ENCODE data around the gene FKBP15. TPM values are rescaled to one million over a fixed set of nuclear protein-coding genes. Genes with fewer than 3 reads are reported as not detected.

Gene FKBP15
- total and polyA plus RNA-seq, 2 of the 13 experiments (the other 11 are each of a cell fraction or from before 2014, with no cell fraction given): 12.3 to 18.6 TPM

DNA sequence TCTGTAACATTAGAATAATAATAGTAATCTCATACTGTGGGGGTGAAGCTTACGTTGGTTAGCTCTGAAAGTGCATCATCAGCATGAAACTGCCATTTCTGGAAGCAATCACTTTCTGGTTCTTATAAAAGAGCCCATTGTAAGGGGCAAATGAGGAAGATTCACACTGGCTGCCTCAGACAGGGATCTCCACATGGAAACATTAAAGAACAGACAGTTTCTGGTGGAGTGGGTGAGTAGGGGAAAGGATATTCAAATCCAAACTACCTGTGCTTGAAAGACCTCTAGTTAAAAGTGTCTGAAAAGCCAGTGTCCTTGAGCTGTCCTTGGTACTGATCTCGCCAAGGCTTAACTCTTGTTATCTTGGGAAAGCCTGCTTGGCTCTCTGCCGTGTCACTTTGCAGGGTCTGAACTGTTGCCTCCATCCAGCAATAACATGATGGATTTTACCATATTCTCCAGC is 89.4 kb downstream of the FKBP15 start (continued):
- TF ChIP-seq BCL6 (CRISPR knock-in tag; IDR thresholded peaks at IDR 0.05): no peak
- no peak for TF ChIP-seq XRCC5 (optimal IDR thresholded peaks at IDR 0.05; ENCODE audit: low read length)
- TF ChIP-seq ZNF484 (CRISPR knock-in tag; IDR thresholded peaks at IDR 0.05; ENCODE audit: borderline replicate concordance, low read depth): no peak
- no peak for TF ChIP-seq LBX2 (CRISPR knock-in tag; IDR thresholded peaks at IDR 0.05; ENCODE audit: borderline replicate concordance)
- TF ChIP-seq HOXA3 (CRISPR knock-in tag; IDR thresholded peaks at IDR 0.05): no peak
- TF ChIP-seq MAFK (conservative IDR thresholded peaks at IDR 0.05 in 1 of 2, IDR thresholded peaks at IDR 0.05 in 1 of 2; ENCODE audit: low read length in 2 of 2): peak; percentile 78 to 80
- TF ChIP-seq ATRX (CRISPR knock-in tag; IDR thresholded peaks at IDR 0.05; ENCODE audit: borderline replicate concordance): no peak
- TF ChIP-seq RARA (CRISPR knock-in tag; IDR thresholded peaks at IDR 0.05): peak; percentile 27; the same call in 1 of the 2 replicates
- TF ChIP-seq, protein P1, sequence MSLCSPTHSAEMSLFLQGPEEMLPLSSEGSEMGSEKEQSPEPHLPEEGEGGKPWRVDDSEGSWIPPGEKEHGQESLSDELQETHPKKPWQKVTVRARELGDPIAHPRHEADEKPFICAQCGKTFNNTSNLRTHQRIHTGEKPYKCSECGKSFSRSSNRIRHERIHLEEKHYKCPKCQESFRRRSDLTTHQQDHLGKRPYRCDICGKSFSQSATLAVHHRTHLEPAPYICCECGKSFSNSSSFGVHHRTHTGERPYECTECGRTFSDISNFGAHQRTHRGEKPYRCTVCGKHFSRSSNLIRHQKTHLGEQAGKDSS (CRISPR knock-in tag; IDR thresholded peaks at IDR 0.05; ENCODE audit: borderline replicate concordance, low read depth): no peak
- TF ChIP-seq NFKB2 (CRISPR knock-in tag; IDR thresholded peaks at IDR 0.05; ENCODE audit: borderline replicate concordance): no peak
- no peak for TF ChIP-seq NR2F2 (IDR thresholded peaks at IDR 0.05; ENCODE audit: borderline replicate concordance, low read depth)
- TF ChIP-seq ZNF138 (CRISPR knock-in tag; IDR thresholded peaks at IDR 0.05; ENCODE audit: low read depth): no peak
- TF ChIP-seq SIN3A (IDR thresholded peaks at IDR 0.05; ENCODE audit: borderline replicate concordance, low read depth, low read length): no peak
- no peak for TF ChIP-seq ZNF75D (CRISPR knock-in tag; IDR thresholded peaks at IDR 0.05; ENCODE audit: borderline replicate concordance)
- no peak for TF ChIP-seq ZNF274 (CRISPR knock-in tag; IDR thresholded peaks at IDR 0.05)
- no peak for TF ChIP-seq NCOA1 (CRISPR knock-in tag; IDR thresholded peaks at IDR 0.05)
- no peak for TF ChIP-seq ZNF230 (CRISPR knock-in tag; IDR thresholded peaks at IDR 0.05)
- no peak for TF ChIP-seq E2F5 (CRISPR knock-in tag; conservative IDR thresholded peaks at IDR 0.05)
- TF ChIP-seq CCDC6 (CRISPR knock-in tag; IDR thresholded peaks at IDR 0.05): no peak
- no peak for TF ChIP-seq ZNF563 (CRISPR knock-in tag; IDR thresholded peaks at IDR 0.05)
- TF ChIP-seq ESRRA (CRISPR knock-in tag; IDR thresholded peaks at IDR 0.05; ENCODE audit: low read depth): no peak
- TF ChIP-seq SP5 (CRISPR knock-in tag; IDR thresholded peaks at IDR 0.05; ENCODE audit: borderline replicate concordance, low read depth): no peak
- TF ChIP-seq, protein P2, sequence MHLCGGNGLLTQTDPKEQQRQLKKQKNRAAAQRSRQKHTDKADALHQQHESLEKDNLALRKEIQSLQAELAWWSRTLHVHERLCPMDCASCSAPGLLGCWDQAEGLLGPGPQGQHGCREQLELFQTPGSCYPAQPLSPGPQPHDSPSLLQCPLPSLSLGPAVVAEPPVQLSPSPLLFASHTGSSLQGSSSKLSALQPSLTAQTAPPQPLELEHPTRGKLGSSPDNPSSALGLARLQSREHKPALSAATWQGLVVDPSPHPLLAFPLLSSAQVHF (CRISPR knock-in tag; IDR thresholded peaks at IDR 0.05): no peak
- TF ChIP-seq KLF11 (CRISPR knock-in tag; IDR thresholded peaks at IDR 0.05): peak; percentile 39; the same call in 1 of the 2 replicates
- no peak for TF ChIP-seq NFIC (IDR thresholded peaks at IDR 0.05; ENCODE audit: low read length)
- TF ChIP-seq RBAK (CRISPR knock-in tag; IDR thresholded peaks at IDR 0.05): no peak
- no peak for TF ChIP-seq ZNF652 (CRISPR knock-in tag; IDR thresholded peaks at IDR 0.05; ENCODE audit: borderline replicate concordance, low read depth)
- TF ChIP-seq, protein P3, sequence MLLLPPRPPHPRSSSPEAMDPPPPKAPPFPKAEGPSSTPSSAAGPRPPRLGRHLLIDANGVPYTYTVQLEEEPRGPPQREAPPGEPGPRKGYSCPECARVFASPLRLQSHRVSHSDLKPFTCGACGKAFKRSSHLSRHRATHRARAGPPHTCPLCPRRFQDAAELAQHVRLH (CRISPR knock-in tag; IDR thresholded peaks at IDR 0.05; ENCODE audit: borderline replicate concordance, low read depth): no peak
- TF ChIP-seq SIN3B (IDR thresholded peaks at IDR 0.05; ENCODE audit: low read length): no peak
- TF ChIP-seq ZNF326 (CRISPR knock-in tag; IDR thresholded peaks at IDR 0.05; ENCODE audit: borderline replicate concordance): no peak
- no peak for TF ChIP-seq ZNF891 (CRISPR knock-in tag; IDR thresholded peaks at IDR 0.05)
- no peak for TF ChIP-seq PAF1 (CRISPR knock-in tag; IDR thresholded peaks at IDR 0.05)

Measured in HepG2 (cell line).